HPDE6-E6E7 (cell line): ENCODE measurements around the gene DUSP15.

Source experiments
- DNase-seq: peaks from one replicate; pipeline ENCODE4 v3.0.0; 2011; ENCODE audit warnings: missing footprints; ENCODE audit errors: extremely low spot score

Gene DUSP15

DNA sequence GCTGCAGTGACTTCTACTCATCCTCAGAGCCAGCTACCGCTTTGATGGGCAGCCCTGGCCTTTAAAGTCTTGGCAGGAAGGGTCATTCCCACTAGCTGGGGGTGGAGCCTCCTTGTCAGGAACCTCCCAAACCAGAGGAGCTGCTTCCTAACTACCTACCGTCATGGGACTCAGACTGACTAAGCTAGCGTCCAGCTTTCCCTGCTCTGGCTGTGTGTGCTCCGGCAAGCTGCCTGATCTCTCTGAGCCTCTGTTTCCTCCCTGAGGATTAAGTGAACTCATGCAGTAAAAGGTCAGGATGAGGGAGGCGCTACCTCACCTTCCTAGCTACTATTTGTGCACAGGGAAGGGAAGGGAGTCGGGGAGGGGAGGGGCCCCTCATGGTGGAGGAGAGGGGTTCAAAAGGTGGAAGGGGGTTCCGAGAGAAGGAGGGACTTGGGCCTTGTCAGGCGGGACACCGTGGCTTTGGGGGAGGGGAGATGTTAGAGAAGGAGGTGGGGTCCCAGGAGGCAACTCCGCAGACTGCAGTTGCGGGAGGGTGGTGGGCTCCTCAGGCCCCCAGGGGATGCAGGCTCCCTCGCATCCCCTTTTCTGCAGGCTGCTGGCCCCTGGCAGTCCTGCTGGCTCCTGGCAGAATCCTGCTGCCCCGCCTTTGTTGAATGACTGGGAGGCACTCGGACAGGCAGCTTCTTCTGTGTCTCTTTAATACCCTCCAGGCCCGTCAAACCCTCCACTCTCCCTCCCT, 9.8 kb downstream of the DUSP15 start:
- no peak for DNase-seq

DNA sequence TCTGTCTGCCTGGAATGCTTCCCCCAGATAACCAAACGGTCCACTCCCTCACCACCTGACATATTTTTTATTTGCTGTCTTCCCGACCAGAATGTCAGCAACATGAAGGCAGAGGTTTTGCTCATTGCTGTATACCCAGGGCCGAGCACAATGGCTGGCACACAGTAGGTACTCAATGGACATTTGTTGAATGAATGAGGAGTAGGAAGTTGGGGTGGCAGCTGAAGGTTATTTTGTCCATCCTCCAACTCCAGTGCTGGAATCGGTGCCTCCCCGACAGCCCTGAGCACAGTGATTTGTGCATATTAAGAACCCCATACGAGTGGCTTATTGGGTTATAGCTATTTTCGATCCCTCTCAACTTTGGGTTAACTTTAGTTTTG, 10.3 kb downstream of the DUSP15 start:
- DNase-seq = no peak

GRCh38 chr20:31859266-31859997, 10.9 kb downstream of the DUSP15 start:
- no peak for DNase-seq

GRCh38 chr20:31858760-31859083, 11.6 kb downstream of the DUSP15 start:
- DNase-seq = no peak

DNA sequence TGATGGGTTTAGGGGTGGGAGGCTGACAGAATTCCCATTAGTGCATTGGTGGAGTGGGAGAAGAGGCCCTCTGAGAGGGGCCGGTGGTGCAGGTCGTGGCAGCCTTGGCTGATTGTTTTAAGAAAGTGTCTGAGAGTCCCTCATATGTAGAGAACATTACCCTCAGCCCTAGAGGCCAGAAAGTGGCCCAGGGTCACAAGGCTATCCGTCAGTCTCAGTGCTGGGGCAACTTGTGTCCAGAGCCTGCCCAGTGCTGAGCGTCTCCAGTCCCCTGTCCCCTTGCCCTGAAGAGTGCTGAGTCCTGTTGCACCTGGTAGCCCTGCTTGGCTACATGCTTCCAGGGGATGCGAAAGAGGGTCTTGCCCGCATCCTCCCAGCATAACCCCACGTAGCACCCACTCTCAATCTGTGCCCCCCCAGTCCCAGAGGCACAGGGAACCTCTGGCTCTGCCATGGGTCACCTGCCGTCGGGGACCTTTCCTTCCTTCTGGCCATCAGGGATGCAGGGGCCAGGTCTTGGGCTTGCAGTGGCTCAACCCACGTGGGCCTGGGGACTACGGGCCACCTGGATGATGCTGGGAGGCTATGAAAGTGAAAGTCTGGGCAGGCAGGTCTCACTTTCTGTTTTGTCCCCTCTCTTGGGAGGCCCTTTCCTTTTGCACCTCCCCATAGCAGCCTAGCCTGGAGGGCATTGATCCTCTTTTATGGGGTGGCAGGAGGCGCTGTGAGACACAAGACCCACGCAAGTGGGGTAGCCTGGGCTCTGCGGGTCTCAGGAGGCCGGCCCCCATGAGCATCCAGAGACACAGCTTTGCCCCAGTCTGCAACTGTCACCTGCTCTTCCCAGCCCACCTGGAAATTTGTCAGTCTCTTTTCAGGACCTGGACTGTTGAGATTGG, 12.2 kb downstream of the DUSP15 start:
- DNase-seq = no peak

- no peak for DNase-seq
Observed at GRCh38 chr20:31856516-31856915, 13.8 kb downstream of the DUSP15 start.

- DNase-seq = no peak
Observed at GRCh38 chr20:31853481-31853880, 16.8 kb downstream of the DUSP15 start.

- no peak for DNase-seq
Observed at GRCh38 chr20:31851240-31851955, 18.9 kb downstream of the DUSP15 start.

GRCh38 chr20:31849306-31849930, 20.9 kb downstream of the DUSP15 start:
- no peak for DNase-seq

DNA sequence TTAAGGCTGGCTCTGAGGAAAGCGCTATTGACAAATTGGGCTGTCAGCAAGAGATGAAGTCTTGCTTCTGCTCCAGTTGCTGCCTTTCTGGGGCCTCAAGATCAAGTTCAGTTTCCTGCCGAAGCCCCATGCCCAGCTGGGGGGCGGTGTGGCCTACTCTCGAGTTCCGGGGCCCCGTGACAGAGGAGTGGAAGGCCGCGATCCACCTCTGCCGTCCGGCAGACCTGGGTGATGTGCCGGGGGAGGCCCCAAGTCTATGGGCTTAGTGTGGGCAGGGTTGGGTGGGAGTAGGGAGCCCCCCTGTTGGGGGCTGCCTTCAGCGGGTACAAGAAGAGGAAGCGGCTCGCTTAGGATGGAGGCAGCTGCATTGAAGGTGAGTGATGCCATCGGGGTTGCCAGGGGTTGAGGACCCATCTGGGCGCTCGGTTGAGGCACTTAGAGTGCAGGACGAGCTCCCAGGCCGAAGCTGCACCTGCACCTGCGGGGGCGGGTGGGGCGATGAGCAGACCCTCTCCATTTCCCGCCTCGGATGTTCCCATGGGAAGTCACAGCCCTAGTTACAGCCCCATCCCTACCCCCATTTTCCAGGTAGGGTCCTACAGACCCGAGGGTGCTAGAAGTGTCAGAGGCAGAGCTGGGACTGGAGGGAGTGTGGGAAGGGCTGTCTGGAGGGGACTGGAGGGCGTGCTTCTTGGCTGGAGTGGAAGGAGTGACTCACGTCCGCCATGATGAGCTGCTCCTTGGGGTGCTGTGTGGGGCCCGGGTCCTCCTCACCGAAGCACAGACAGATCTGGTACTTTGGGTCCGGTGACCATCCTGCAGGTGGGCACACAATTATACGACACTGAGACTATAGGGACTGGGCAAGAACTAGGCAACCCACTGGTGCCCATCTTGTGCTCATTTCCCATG, 22.0 kb downstream of the DUSP15 start:
- no peak for DNase-seq

DNA sequence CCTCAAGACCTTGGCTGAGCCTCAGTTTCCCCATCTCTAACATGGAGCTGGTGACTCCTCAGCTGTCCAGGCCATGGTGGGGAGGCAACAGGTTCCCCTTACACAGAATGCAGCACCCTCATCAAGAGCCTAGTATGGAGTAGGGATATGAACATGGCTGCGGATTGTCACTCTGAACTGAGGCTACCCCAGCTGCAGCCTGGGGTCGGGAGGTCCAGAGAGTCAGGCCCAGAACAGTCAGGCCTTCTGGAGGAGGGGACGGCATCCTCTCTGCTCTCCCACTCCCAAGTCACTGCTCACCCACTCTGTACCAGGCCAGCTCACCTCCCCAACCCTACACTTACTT, 23.6 kb downstream of the DUSP15 start:
- DNase-seq = no peak

DNA sequence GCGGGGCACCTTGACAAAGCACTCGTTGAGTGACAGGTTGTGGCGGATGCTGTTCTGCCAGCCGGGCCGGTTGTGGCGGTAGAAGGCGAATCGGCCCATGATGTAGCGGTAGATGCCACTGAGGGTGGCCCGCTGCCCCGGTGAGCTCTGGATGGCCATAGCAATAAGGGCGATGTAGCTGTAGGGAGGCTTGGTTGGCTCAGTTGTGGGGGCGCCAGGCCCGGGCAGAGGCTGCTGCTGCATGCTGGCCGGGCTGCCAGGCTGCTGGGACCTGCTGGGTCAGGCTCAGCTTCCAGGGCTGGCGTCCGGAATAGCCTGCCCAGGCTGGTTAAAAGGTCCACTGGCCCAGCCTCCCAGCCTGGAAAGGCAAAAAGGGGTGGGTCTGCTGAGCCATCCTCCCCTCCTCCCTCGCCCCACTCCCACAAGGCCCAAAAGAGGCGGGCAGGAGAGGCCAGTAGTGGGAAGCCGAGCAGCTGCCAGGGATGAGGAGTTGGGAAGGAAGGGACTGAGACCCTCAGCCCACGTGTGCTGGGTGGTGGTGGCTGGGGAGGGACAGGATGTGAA, 24.9 kb downstream of the DUSP15 start, which contains the start of gene FOXS1:
Gene FOXS1 (minus strand): TSS at position 305 of the 564 bp plus-strand sequence. CDS start 62 bp downstream, at position 243.
- no peak for DNase-seq

GRCh38 chr20:31844737-31845299, 25.5 kb downstream of the DUSP15 start:
- DNase-seq = no peak

- DNase-seq = no peak
Observed at GRCh38 chr20:31843881-31844280, 26.4 kb downstream of the DUSP15 start.

GRCh38 chr20:31843288-31843687, 27.0 kb downstream of the DUSP15 start:
- no peak for DNase-seq

DNA sequence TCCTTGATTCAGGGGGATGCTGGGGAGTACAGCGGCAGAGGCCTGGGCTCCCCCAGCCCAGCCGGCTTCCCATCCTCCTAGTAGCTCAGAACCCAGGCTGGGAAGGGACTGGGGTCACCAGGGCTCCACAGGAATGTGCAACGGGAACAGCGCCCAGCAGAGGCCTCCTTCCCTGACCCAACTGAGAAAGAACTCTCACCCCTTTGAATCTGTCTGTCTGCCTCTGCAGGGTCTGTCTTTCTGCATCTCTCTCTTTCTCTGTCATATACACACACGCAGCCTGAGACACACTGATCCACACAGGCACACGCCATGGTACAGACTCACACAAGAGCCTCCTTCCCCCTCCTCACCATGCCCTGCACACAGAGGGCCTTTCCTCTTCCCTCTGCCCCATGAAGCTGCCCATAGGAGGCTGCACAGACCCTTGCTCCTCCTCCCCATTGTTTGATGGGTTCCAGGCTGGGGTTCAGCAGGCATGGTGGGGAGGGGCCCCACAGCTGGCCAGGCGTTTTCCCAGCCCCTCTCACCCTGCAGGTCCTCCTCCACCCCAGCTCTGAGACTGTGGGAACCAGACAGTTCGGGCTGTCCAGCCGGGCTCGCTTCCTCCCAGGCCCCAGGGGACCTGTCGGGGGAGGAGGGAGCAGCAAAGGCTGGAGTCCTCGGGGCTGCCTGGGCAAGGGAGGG, 27.7 kb downstream of the DUSP15 start:
- no peak for DNase-seq

- no peak for DNase-seq
Observed at GRCh38 chr20:31841928-31842327, 28.4 kb downstream of the DUSP15 start.

DNA sequence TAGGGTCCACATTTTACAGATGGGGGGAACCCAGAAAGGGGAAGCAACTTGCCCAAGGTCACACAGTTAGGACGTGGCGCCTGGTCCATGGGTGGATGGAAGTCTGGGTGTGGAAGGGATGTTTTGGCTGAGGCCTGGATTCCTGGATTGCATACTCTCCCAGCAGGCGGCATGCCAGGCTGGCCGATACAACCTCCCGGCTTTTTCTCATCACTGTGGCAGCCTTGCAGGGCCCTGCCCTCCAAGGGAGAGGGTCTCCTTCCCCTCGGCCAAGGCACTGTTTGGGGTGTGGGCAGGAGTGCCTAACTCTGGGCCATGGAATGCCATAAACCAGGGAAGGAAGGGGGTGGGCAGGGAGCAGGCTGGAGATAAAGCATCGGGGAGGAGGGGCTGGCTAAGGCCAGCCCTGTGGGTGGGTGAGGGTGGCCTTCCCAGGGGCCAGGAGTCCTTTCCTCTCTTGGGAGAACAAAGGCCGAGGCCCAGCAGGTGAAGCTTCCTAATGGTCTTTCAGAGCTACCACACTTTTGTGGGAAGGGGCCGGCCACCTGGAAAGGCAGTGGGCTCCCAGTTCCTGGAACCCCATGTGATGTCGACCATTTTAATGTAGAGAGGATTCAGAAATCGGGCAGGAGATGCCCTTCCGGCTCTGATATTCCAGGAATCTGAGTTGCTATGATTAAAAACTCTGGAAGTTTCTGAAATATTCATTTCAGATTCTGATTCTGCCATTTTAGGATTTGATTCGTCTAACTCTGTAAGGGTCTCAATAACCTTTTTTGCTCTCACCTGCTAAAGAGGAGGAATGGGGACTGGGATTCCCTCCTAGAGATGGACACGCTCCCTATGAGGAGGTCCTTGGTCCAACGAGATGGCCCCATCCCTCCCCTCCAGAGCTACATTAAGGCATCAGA, 29.2 kb downstream of the DUSP15 start:
- no peak for DNase-seq
